Kidney epithelial cell (primary cell): ENCODE measurements around the gene GSKIP. TPM values are rescaled to one million over a fixed set of nuclear protein-coding genes. Genes with fewer than 3 reads are reported as not detected.

Source experiments
- DNase-seq: peaks from one replicate; pipeline ENCODE4 v3.0.0-alpha.2; 2010; ENCODE audit warnings: low read depth
- H3K27me3 ChIP-seq: 2 replicates; pipeline ENCODE4 v1.6.0; 2011; ENCODE audit warnings: low read length; ENCODE audit not compliant: control insufficient read depth, insufficient read depth
- H3K36me3 ChIP-seq: 2 replicates; pipeline ENCODE4 v1.5.1; 2011; ENCODE audit warnings: low read length; ENCODE audit not compliant: control insufficient read depth, insufficient read depth
- H3K4me3 ChIP-seq: 2 replicates; pipeline ENCODE4 v1.5.1; 2011; ENCODE audit warnings: low read depth, mild to moderate bottlenecking, control low read depth, low read length
- CTCF ChIP-seq: IDR thresholded peaks from 2 replicates; pipeline ENCODE4 v1.5.1; 2011; ENCODE audit warnings: mild to moderate bottlenecking, moderate library complexity, low read length, control low read depth, inconsistent platforms; ENCODE audit not compliant: insufficient read depth, poor library complexity, severe bottlenecking
- total RNA-seq: library from RNA; depleted of rRNA; stranded (reverse); fragments of >200 nt; gene quantifications from 2 replicates; pipeline ENCODE4 v1.2.3, GENCODE V29; 2015

Gene GSKIP
- total RNA-seq, 1 donor from 2014 or later = 42.8 TPM

GRCh38 chr14:96368534-96368933 is 5.2 kb downstream of the GSKIP start:
- Histone ChIP-seq H3K4me3 (no peak overlapping the region), H3K36me3 (no peaks in the 10 kb centered on the region), H3K27me3 (no peaks in the 10 kb centered on the region)
- no peak for TF ChIP-seq CTCF
- no peak for DNase-seq

GRCh38 chr14:96370528-96370927 is 7.2 kb downstream of the GSKIP start:
- no peak for TF ChIP-seq CTCF
- no peaks in the 10 kb centered on the region for H3K27me3 ChIP-seq
- DNase-seq = no peak
- H3K4me3 ChIP-seq = no peak overlapping the region
- no peaks in the 10 kb centered on the region for H3K36me3 ChIP-seq

- DNase-seq = no peak
- Histone ChIP-seq H3K36me3 (no peaks in the 10 kb centered on the region), H3K27me3 (no peaks in the 10 kb centered on the region), H3K4me3 (no peak overlapping the region)
- TF ChIP-seq CTCF = no peak
Observed at GRCh38 chr14:96373538-96373937, 10.2 kb downstream of the GSKIP start.

- no peak for TF ChIP-seq CTCF
- H3K27me3 ChIP-seq = no peaks in the 10 kb centered on the region
- no peaks in the 10 kb centered on the region for H3K36me3 ChIP-seq
- H3K4me3 ChIP-seq = no peak overlapping the region
- no peak for DNase-seq
Observed at GRCh38 chr14:96376093-96376492, 12.8 kb downstream of the GSKIP start.

- no peaks in the 10 kb centered on the region for H3K36me3 ChIP-seq
- no peaks in the 10 kb centered on the region for H3K27me3 ChIP-seq
- no peak for DNase-seq
- H3K4me3 ChIP-seq = no peak overlapping the region
- no peak for TF ChIP-seq CTCF
Observed at GRCh38 chr14:96380735-96381134, 17.4 kb downstream of the GSKIP start.

- no peaks in the 10 kb centered on the region for H3K36me3 ChIP-seq
- no peak for TF ChIP-seq CTCF
- no peaks in the 10 kb centered on the region for H3K27me3 ChIP-seq
- DNase-seq = no peak
- H3K4me3 ChIP-seq = no peak overlapping the region
Observed at GRCh38 chr14:96383445-96383844, 20.1 kb downstream of the GSKIP start.
